22Rv1 (cell line): ENCODE results near the gene GOLGA8K.
"Not testable (repeated sequence)": the region's sequence is repeated elsewhere in the genome, so short reads cannot be mapped to it uniquely, and the experiment has no call there.

ENCODE experiments used
- CTCF ChIP-seq: fragments of 450-650 bp; IDR thresholded peaks from 2 replicates; pipeline ENCODE4 v1.5.1; 2017; ENCODE audit warnings: mild to moderate bottlenecking
- ZFX ChIP-seq: fragments of 450-650 bp; IDR thresholded peaks from 2 replicates; pipeline ENCODE4 v1.6.1; 2017; ENCODE audit warnings: antibody characterized with exemption, borderline replicate concordance

GRCh38 chr15:32352748-32353147 lies 50.3 kb downstream of the GOLGA8K start:
- TF ChIP-seq CTCF, ZFX: not testable (repeated sequence)
